Middle frontal gyrus (tissue), 1 donor: ENCODE measurements around the gene SFXN3.

Source experiments
- DNase-seq: peaks from one replicate; pipeline ENCODE4 v3.0.0-alpha.2; 2015; ENCODE audit warnings: low spot score; ENCODE audit errors: extremely low spot score

Gene SFXN3

DNA sequence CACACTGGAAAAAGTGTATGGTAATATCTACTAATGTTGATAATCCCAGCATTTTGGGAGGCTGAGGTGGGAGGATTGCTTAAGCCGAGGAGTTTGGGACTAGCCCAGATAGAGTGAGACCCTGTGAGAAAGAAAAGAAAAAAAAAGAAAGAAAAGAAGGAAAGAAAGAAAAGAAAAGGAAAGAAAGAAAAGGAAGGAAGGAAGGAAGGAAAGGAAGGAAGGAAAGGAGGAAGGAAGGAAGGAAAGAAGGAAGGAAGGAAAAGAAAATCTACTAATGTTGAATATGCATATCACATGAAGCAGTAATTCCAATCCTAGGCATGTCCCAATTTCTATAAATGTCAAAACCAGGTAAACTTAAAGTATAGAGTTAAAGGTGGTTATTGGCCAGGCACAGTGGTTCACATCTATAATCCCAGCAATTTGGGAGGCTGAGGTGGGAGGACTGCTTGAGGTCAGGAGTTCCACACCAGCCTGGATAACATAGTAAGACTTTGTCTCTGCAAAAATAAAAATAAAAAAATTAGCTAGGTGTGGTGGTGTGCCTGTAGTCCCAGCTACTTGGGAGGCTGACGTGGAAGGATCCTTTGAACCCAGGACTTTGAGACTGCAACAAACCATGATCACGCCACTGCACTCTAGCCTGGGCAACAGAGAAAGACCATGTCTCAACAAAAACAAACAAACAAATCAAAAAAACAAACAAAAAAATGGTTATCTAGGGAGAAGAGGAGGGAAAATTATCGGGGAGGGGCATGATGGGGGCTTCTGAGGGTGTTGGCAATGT, 25.5 kb downstream of the SFXN3 start:
- no peak for DNase-seq

DNA sequence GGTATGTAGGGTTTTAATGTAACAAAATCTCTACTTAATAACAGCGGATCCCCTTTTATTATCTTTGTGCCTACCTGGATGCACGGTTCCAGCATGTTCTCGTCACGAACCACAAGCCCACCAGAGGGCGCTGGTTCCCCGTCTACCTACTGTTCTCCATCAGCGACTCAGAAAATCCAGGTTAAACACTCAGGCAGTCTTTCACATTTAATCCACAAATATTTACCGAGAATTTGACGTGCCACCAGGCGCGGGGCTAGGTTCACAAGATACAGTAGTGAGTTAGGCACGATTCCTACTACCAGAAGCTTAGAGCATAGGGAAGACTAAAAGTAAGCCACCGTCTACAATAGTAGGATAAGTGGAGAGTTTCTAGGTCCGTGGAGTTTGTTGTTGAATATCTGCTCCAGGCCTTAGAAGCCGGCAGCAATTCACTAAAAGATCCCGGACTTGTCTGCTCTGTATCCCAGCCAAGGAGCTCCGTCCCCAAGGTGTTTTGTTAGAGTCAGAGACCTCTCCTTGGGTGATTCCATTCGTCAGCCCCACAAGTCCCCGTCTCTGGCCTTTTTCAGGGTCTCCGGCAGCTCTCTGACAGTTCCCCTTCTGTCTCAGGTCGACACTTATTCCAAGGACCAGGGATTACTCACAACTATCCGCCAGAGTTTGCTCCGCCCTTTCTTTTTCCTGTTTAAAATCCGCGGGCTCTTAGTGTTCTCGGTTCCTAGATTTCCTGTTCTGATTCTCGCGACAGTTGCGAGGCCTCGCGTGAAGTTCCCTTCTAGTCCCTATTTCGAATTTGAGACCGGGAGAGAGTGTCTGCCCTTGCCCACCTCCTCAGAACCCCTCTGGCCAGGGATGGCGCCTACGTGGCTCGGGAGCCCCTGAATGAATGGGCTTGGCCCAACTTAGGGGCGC, 29.3 kb downstream of the SFXN3 start:
- DNase-seq = peak; percentile 76

DNA sequence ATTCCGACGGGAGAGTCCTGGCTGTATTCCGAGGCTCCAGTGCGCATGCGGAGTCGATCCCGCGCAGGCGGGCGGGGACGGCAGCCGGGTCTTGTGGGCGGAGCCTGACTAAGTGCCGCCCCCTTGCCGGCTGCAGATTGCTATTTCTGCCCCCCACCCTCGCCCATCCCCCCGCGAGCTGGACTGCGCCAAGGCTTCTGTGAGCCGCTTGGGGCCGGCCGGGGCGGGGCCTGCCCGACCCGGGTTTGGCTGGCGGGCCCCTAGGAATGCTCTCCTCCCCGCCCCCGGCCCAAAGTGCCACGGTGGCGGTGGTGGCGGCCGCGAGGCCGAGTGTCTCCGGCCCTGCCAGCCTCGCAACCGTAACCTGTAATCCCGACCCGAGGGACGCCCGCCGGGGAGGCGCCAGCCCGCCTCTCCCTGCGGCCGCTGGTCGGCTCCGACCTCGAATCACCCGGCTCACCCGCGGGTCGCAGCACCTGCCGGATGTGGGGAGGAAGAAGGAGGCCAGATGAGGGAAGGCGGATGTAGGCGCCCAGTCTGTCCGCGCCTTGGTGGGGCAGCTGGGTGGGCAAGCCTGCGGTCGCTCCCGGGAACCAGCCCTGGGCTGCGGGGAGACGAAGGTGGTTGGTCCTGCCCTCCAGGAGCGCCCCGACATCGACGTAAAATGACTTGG, 30.1 kb downstream of the SFXN3 start:
- peak; percentile 68 for DNase-seq

DNA sequence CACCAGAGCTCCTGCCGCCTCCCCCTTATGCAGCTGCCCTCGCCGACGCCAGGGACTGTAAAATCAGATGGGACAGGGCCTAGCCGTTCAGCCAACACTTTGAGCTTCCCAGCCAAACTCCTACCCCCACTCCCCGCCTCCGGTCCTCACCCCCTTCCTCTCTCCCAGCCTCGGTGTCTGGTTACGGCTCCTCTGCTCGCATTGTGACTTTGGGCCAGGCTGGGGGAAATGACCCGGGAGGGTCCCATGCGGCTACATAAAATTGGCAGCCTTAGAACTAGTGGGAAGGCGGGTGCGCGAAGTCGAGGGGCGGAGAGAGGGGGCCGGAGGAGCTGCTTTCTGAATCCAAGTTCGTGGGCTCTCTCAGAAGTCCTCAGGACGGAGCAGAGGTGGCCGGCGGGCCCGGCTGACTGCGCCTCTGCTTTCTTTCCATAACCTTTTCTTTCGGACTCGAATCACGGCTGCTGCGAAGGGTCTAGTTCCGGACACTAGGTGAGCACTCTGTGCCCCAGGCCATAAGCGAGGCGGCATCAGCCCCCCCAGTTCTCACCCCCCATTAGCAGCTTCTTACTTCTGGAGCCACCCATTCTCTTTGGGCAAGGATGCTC, 30.7 kb downstream of the SFXN3 start, which contains the start of gene KAZALD1:
TSS of gene KAZALD1 (plus strand) at position 366 of the 608 bp plus-strand sequence. CDS start 604 bp downstream, outside the sequence.
- no peak for DNase-seq

DNA sequence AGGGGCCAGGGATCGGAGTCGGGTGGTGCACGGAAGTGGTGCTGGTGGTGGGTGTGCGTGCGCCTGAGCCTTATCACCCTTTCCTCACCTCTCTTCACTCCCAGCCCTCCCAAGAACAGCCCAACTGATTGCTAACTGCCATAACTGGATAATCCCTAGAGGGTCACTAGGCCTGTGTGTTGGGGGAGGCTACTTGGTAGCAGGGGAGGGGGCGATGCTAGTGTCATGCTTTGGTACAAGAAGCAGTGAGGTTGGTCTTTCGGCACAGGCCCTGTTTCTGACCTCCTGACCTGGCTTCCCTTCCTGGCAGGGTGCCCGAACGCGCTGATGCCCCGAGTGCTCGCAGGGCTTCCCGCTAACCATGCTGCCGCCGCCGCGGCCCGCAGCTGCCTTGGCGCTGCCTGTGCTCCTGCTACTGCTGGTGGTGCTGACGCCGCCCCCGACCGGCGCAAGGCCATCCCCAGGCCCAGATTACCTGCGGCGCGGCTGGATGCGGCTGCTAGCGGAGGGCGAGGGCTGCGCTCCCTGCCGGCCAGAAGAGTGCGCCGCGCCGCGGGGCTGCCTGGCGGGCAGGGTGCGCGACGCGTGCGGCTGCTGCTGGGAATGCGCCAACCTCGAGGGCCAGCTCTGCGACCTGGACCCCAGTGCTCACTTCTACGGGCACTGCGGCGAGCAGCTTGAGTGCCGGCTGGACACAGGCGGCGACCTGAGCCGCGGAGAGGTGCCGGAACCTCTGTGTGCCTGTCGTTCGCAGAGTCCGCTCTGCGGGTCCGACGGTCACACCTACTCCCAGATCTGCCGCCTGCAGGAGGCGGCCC, 31.4 kb downstream of the SFXN3 start:
- DNase-seq = no peak

DNA sequence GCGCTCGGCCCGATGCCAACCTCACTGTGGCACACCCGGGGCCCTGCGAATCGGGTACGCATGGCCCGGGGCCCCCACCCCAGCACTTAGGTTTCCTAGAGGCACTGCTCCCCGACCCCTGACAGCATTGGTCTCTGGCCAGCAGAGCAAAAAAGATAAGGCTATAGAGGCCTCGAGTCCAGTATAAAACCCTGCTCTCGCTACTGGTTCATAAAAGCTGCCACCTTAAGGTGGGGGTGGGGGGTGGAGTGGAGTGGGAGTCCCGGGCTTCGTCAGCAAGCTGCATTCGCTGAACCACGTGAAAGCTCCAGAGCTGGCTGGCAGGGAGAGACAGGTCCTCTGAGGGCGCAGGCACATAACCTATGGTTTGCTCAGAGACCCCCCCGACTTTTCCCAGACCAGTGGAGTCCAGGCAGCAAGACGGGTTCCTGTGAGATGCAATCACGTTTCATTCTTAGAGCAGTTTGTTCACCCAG, 32.1 kb downstream of the SFXN3 start:
- no peak for DNase-seq

DNA sequence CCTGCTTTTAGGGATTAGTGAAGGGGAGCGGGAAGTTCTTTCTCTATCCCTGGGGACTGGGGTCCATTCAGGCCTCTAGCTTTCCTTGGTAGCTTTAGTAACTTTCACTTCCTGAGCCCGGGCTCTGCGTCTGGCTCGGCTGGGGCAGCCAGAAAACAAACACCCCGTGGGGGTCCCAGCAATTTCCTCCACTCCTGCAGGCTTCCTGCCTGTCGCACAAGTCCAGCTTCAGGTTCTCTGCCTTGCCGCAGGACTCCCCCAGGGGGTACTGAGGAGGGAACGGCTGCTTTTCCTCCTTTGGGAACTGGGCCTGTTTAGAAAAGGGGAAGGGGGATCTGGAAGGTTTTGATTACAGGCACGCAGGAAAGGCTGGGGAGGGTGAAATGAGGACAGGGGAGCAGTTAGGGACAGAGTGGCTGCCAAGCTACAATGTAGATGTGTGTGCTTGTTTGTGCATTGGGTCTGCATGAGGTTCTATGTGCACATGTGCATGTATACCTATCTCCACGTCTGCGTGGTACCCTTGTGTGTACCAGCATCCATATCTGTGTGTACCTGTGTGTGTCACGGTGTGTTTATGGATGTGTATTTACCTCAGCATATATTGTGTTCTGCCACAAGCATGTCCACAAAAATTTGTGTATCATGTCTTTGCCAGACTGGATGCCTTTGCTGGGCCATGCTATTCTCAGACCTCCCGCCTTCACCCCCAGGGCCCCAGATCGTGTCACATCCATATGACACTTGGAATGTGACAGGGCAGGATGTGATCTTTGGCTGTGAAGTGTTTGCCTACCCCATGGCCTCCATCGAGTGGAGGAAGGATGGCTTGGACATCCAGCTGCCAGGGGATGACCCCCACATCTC, 32.7 kb downstream of the SFXN3 start:
- no peak for DNase-seq

DNA sequence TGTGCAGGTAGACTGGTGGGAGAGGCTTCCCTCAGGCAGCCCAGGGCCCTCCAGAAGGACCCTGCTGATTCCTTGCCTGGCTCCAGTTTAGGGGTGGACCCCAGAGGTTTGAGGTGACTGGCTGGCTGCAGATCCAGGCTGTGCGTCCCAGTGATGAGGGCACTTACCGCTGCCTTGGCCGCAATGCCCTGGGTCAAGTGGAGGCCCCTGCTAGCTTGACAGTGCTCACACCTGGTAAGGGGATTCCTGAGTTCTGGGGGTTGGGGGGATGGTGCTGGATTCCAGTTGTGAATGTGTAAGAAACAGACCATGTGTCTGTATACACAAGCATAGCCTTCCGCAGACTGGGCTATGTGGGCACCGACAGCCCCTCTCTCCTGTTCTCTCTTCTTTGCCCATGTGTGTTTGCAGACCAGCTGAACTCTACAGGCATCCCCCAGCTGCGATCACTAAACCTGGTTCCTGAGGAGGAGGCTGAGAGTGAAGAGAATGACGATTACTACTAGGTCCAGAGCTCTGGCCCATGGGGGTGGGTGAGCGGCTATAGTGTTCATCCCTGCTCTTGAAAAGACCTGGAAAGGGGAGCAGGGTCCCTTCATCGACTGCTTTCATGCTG, 33.5 kb downstream of the SFXN3 start:
- no peak for DNase-seq

DNA sequence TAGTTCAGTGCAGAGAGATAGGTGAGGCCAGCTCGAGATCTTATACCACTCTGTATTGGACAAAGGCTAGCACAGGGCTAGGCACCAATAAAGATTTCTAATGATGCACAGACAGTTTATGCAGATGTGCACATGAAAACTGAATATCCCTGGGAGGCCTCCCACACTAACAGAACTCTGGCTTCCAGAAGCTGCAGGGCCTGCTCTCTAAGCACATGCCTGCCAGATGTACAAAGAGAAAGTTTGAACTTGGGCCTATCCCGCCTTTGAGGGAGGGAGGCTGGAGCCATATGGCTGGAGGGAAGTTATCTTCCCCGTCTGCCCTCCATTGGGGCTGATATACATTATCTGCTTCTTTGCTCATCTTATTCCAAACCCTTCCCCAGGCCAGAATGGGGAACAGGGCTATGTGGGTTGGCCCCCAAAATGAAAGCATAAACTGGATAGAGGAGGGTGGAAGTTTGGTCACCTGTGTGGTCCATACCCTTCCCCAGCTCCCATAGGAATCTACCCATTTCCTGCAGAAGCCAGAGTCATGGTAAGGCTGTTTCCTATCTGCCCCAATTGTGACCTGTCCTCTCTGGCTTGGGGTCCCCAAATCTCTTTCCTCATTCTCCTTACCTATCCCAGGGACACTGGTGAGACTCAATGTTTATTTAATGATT, 34.6 kb downstream of the SFXN3 start:
- DNase-seq = no peak

DNA sequence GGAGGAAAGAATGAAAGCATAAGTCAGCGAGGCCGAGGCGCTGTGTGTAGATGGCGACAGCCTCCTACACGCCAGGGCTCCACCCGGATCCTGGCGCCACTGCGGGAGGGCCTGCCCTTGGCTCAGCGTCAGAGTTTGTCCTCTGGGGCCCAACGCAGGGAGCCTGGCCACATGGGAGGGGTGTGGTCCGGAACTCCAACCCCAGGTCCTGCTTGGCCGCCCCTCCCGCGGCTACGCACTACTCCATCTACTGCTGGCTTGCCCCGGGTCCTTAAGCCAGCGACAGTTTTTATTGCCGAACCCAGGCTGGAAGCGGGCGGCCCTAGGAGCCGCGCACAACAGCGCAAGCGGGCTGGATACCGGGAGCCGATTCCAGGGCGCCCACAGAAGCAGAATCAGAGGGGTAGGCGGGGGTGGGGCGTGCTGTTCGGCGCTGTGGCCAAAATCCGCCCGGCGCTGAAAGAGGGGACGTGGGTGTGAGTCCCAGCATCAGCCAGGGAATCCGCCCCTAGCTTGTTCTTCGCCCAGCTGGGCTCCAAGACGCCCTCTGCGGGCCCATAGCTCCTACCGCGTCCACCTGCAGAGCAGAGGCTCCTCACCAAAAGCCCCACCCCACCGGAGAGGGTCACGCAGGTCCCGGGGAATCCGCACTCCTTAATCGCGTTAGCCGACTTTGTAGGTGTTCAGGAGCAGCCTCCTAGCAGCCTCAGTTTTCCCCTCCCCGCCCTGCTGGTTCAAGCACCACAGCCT, 35.3 kb downstream of the SFXN3 start:
- no peak for DNase-seq

DNA sequence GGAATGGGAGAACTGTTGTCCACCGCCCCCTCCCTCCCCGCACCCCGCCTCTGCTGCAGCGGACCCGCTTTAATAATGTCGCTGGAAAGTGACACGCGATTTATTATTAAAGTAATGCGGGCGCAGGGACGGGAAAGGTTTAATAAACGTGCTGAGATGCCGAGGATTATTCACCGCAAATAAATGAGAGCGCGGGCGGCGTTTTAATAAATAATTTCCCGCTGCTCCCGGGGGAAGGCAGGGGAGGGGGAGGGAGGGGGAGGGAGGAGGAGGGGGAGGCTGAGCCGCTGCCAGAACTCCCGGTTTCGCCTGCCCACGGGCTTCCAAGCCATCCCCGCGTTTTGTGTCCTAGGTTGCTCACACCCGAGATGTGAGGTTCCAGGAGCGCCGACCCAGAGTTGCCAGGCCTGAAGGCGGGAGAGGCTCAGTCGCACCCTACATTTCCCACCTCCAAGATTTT, 35.9 kb downstream of the SFXN3 start:
- DNase-seq = no peak

DNA sequence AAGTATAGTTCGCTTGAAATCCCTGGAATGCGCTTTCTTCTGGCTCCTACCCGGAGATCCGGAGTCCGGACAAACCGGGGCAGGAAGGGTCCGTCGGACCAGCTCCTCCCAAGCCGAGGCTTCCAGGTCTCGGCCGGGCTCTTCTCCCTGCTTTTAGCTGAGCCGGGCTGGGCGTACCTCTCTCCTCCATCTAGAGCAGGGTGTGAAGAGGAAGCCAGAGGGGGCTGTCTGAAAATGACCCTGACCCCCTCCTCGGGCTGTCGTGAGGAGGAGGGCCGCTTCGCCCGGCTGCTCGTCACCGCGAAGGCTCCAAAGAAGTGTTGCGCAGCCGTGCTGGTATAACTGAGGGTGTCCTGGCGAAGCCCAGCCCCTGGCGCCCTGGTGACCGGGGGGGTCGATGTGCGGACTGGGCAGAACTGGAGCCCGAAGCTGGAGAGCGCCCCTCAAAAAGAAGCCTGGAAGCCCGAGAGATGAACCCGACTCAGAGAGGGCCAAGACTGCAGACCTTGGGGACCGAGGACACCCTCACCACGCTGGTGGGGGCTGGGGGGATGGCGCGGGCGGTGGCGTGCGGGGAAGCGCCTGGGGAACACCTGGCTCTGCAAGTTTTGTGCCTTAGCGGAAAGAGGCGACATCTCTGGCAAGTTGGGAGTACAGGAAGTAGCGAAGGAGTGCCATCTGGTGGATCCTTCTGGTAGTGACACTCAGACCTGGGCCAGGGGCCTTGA, 36.5 kb downstream of the SFXN3 start:
- peak; percentile 54 for DNase-seq

DNA sequence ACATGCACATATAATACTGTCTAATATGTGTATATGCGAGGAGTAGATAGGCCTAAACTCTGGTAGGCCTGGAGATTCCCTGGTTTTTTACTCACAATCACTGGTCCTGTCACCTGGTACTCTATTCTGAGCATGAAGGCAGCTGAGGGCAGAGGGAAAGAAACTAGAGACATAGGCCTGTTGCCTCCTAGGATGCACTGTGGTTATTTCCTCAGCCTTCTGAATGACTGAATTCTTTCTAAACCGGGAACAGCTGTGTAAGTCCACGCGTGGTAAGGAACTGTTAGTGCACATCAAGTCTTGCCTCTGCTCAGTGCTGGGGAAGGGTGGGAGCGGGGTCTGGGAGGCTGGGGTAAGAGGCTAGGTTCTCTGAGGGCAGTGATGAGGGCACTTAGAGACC, 38.4 kb downstream of the SFXN3 start:
- no peak for DNase-seq

DNA sequence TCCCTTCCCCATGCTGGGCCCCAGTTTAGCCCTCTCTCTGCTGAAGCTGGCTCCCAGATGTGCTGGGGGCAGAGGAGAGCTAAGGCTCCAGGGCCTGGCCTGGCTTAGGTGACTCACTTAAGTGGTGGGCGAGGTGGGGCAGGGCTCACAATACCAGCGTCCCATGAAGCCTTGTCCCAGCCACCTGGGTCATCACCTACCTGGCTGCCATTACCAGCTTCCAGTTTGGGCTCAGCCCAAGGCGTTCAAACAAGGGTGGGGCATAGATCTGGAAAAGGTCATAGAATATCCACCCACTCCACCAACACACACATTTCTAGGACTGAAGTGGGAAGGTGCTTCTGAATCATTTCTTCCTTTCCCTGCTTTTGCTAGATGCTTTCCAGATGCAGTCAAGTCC, 39.1 kb downstream of the SFXN3 start:
- DNase-seq = no peak

DNA sequence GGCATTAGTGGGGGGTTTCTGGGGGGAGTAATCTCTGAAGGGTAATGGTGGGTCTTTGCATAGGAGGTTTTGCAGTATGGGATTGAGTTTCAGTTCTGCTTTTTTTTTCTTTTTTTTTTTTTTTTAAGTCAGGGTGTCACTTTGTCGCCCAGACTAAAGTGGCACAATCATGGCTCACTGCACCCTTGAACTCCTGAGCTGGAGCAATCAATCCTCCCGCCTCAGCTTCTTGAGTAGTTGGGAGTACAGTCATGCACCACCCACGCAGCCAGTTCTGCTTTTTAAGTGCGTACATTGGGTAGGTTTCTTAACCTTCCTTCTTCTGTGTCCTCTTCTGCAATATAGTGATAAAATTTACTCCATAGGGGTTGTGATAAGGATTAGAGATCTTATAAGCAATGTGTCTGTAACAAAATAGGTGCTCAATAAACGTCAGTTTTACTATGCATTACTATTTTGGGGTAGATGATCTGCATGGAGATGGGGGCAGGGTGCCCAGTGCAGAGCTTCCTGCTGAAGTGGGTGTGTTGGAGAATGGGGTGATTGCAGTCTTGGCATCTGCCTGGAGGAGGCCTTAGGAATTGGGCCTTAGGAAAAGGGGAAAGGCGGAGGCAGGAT, 40.3 kb downstream of the SFXN3 start:
- DNase-seq = no peak

DNA sequence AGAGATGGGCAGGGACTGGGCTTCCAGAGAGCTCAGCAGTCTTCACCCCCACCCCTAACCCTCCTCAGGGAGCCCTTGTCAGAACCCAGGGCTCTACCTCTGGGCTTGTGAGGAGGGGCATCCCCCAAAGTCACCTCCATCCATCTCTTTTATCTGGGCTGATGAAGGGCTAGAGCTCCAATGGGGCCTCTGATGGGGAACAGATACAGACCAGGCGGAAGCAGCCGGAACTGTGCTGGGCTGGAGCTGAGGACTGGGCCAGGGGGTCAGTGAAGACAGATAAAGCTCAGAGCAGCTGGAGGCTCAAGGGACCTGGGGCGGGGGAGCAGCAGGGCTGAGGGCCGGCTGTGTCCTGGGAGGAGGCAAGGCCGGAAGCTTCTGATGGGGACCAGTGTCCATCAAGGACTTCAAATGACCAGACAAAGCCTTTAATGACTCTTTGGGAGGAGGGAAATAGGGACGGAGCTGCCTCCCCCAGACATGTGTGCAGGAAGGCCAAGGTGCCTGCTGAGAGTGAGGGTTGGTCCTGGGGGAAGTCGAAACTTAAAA, 40.9 kb downstream of the SFXN3 start:
- no peak for DNase-seq
